Spleen (tissue), 11 donors: Measurements from ENCODE around the gene CPAMD8. TPM values are rescaled to one million over a fixed set of nuclear protein-coding genes. Genes with fewer than 3 reads are reported as not detected.

Experiments
- DNase-seq: peaks from one replicate; pipeline ENCODE4 v3.0.0-alpha.2; 2020
- H3K27ac ChIP-seq, 8 donors: fragments of 200-600 bp; sonication (generic) in 7 of 8; 1 replicate in 4 of 8; 2 replicates in 4 of 8; pipeline versions ENCODE4 v1.5.0 to v1.8.0; 2016 to 2021; ENCODE audit warnings: inconsistent platforms in 4 of 8, mild to moderate bottlenecking in 4 of 8, moderate library complexity in 1 of 8
- H3K27me3 ChIP-seq, 7 donors: fragments of 200-600 bp; sonication (generic) in 6 of 7; replicated peaks in 1 of 7; 1 replicate in 4 of 7; 2 replicates in 3 of 7; pipeline versions ENCODE4 v1.5.0 to v1.8.0; 2016 to 2021; ENCODE audit warnings: inconsistent platforms in 3 of 7, mild to moderate bottlenecking in 1 of 7
- H3K36me3 ChIP-seq, 6 donors: fragments of 200-600 bp; sonication (generic) in 5 of 6; 1 replicate in 4 of 6; 2 replicates in 2 of 6; pipeline versions ENCODE4 v1.5.0 to v1.8.0; 2016 to 2021; ENCODE audit warnings: inconsistent platforms in 2 of 6
- H3K4me1 ChIP-seq, 6 donors: fragments of 200-600 bp; sonication (generic) in 5 of 6; 1 replicate in 3 of 6; 2 replicates in 3 of 6; pipeline versions ENCODE4 v1.5.0 to v1.8.0; 2016 to 2021; ENCODE audit warnings: inconsistent platforms in 3 of 6
- H3K4me3 ChIP-seq, 8 donors: fragments of 200-600 bp; sonication (generic) in 7 of 8; 1 replicate in 4 of 8; 2 replicates in 4 of 8; pipeline versions ENCODE4 v1.5.0 to v1.8.0; 2016 to 2021; ENCODE audit warnings: inconsistent platforms in 4 of 8, mild to moderate bottlenecking in 4 of 8, moderate library complexity in 2 of 8
- H3K9me3 ChIP-seq, 8 donors: fragments of 200-600 bp; sonication (generic) in 7 of 8; 1 replicate in 4 of 8; 2 replicates in 4 of 8; pipeline versions ENCODE4 v1.5.0 to v1.8.0; 2016 to 2021; ENCODE audit warnings: inconsistent platforms in 4 of 8
- CTCF ChIP-seq, 11 experiments: fragments of 200-600 bp in 7 of 11; fragments of 450-650 bp in 4 of 11; sonication (generic) in 4 of 11; IDR thresholded peaks in 8 of 11; conservative IDR thresholded peaks in 3 of 11; 1 replicate in 7 of 11; 2 replicates in 4 of 11; pipeline versions ENCODE4 v1.4.0 to v1.8.0; 2016 to 2021; ENCODE audit warnings: antibody characterized with exemption in 11 of 11, inconsistent platforms in 4 of 11, mild to moderate bottlenecking in 1 of 11
- POLR2A ChIP-seq, 3 donors: fragments of 450-650 bp; IDR thresholded peaks; one replicate each; pipeline ENCODE4 v1.5.1; 2017; ENCODE audit warnings: antibody characterized with exemption in 3 of 3, mild to moderate bottlenecking in 1 of 3
- POLR2AphosphoS5 ChIP-seq, 3 donors: sonication (generic); formaldehyde crosslinking; IDR thresholded peaks; one replicate each; pipeline ENCODE4 v1.5.1; 2017; ENCODE audit warnings: antibody characterized with exemption in 3 of 3
- WGBS, 5 donors: extraction: QIAGEN DNeasy Blood & Tissue Kit in 3 of 5; methylation state at CpG; one replicate each; pipeline versions ENCODE4 v1.1.5 to v1.1.7; 2013 to 2018; 5-methylcytosine and 5-hydroxymethylcytosine counted together
- intact Hi-C: fragments of 100-400 bp; cut with DNase I; formaldehyde crosslinking; loops from one replicate; pipeline ENCODE4 v1.15.0; 2023; ENCODE audit warnings: low total_unique reads
- polyA plus RNA-seq, 3 donors: library from polyadenylated mRNA; stranded (reverse); fragments of 200-250 nt; gene quantifications; one replicate each; pipeline ENCODE4 v1.2.1, GENCODE V29; 2013
- total RNA-seq, 7 donors: library from RNA; depleted of rRNA in 3 of 7; stranded (reverse); fragments of >200 nt in 3 of 7; fragmentation: NEBNext Ultra II Directional in 4 of 7; extraction: Animal tissue kit (Norgen Biotek cat#: 25700) in 4 of 7; gene quantifications; one replicate each; pipeline versions ENCODE4 v1.1.0 to v1.2.1, GENCODE V29; 2016 to 2021
- donor health status: healthy with polysubstance abuse.
- donor health status: DM: no; HTN: no; CAD: no; lungs with moderate emphysema.
- donor health status: DM: no; HTN: no; CAD: no.
- donor health status: Bipolar disorder and iron deficiency.
- donor health status: healthy.
- donor health status: DM: no; HTN: no; CAD: no.
- donor health status: DM: yes; HTN: yes; CAD: no.

CPAMD8 gene
- total and polyA plus RNA-seq, 10 donors = 2.1 to 18.7 (median 8.5) TPM

GRCh38 chr19:17036640-17037039, 10.0 kb upstream of the CPAMD8 start:
- TF ChIP-seq POLR2AphosphoS5 (IDR thresholded peaks at IDR 0.05) = no peak
- TF ChIP-seq POLR2A (IDR thresholded peaks at IDR 0.05) = no peak
- TF ChIP-seq CTCF (IDR thresholded peaks at IDR 0.05 in 8 of 11, conservative IDR thresholded peaks at IDR 0.05 in 3 of 11) = no peak
- H3K27me3 ChIP-seq = peaks cover 0 to 21% (median 0%) of the 10 kb centered on the region in 7 donors
- H3K4me1 ChIP-seq = no peaks in the 10 kb centered on the region
- H3K36me3 ChIP-seq = no peaks in the 10 kb centered on the region
- H3K9me3 ChIP-seq = no peaks in the 10 kb centered on the region
- WGBS, 5 donors = 85 to 93% (median 89%) methylated on average over 4 of the region's 4 CpGs
- no peak for DNase-seq
- H3K4me3 ChIP-seq = no peak overlapping the region
- H3K27ac ChIP-seq = no peak overlapping the region
- intact Hi-C loops = no loop called here

DNA sequence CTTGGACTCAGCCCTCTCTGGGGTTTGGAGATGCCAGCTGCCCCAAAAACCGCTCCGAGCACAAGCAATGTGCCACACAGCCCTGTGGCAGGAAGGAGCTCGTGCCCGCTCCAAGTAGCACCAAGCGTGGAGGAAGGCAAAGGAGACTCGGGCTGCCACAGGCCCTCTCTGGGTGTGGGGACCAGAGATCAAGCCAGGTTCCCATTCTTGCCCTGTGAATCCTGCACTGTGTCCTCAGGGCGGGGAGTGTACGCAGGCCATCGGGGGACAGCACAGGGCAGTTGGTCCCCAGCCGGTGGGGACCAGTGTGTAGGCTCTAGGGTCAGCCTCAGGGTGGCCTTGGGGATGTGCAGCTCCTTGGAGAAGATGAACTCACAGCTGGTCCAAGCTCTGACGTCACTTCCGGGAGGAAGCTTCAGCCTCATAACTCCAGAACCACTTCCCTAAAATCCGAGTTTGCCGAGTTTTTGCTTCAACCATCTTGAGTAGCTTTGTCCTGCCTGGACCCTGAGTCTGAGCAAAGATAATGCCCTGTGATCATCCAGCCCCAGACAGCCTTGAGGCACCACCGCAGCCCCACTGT, 9.3 kb upstream of the CPAMD8 start:
- DNase-seq = no peak
- 66 to 74% (median 71%) methylated on average over 13 to 15 of the region's 15 CpGs for WGBS, 5 donors
- H3K9me3 ChIP-seq = no peaks in the 10 kb centered on the region
- TF ChIP-seq POLR2A (IDR thresholded peaks at IDR 0.05) (no peak), CTCF (IDR thresholded peaks at IDR 0.05 in 8 of 11, conservative IDR thresholded peaks at IDR 0.05 in 3 of 11) (no peak)
- H3K4me1 ChIP-seq = no peaks in the 10 kb centered on the region
- intact Hi-C loops = no loop called here
- H3K4me3 ChIP-seq = no peak overlapping the region
- H3K27me3 ChIP-seq = peaks cover 0 to 21% (median 0%) of the 10 kb centered on the region in 7 donors
- no peak overlapping the region for H3K27ac ChIP-seq
- H3K36me3 ChIP-seq = no peaks in the 10 kb centered on the region

- 81 to 87% (median 82%) methylated on average over 6 of the region's 6 CpGs for WGBS, 5 donors
- no peak for TF ChIP-seq POLR2AphosphoS5 (IDR thresholded peaks at IDR 0.05)
- no peak for TF ChIP-seq CTCF (IDR thresholded peaks at IDR 0.05 in 8 of 11, conservative IDR thresholded peaks at IDR 0.05 in 3 of 11)
- TF ChIP-seq POLR2A (IDR thresholded peaks at IDR 0.05) = no peak
- Histone ChIP-seq H3K27ac (no peak overlapping the region), H3K4me3 (no peak overlapping the region), H3K36me3 (no peaks in the 10 kb centered on the region), H3K4me1 (peaks cover 0 to 7% (median 0%) of the 10 kb centered on the region in 6 donors), H3K9me3 (no peaks in the 10 kb centered on the region), H3K27me3 (peaks cover 0 to 44% (median 17%) of the 10 kb centered on the region in 7 donors)
- intact Hi-C loops = no loop called here
- DNase-seq = no peak
Measured at GRCh38 chr19:17031741-17032140, 5.1 kb upstream of the CPAMD8 start.

DNA sequence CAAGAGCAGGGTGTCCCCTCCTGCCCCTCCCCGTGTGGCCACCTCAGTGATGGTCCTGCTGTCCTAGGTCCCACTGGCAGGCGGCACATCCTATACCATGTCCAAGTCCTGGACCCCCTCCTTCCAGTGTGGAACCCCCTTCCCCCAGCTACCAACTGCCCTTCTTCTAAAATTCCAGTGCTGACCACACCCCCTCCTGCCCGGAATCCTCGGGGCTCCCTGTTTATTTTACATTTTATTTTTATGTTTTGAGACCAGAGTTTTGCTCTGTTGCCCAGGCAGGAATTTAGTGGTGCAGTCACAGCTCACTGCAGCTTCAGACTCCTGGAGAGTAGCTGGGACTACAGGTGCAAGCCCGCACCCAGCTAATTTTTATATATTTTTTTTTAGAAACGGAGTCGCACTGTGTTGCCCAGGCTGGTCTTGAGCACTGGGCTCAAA, 945 bp upstream of the CPAMD8 start:
- intact Hi-C loops = no loop called here
- Histone ChIP-seq H3K4me3 (no peak overlapping the region), H3K36me3 (no peaks in the 10 kb centered on the region), H3K27ac (no peak overlapping the region), H3K4me1 (peaks cover 4 to 23% (median 9%) of the 10 kb centered on the region in 6 donors), H3K27me3 (peaks cover 0 to 71% (median 36%) of the 10 kb centered on the region in 7 donors), H3K9me3 (peaks cover 2 to 25% (median 18%) of the 10 kb centered on the region in 8 donors)
- no peak for TF ChIP-seq POLR2AphosphoS5 (IDR thresholded peaks at IDR 0.05)
- TF ChIP-seq CTCF (IDR thresholded peaks at IDR 0.05 in 8 of 11, conservative IDR thresholded peaks at IDR 0.05 in 3 of 11) = no peak
- no peak for TF ChIP-seq POLR2A (IDR thresholded peaks at IDR 0.05)
- WGBS, 5 donors = 53 to 63% (median 58%) methylated on average over 7 of the region's 7 CpGs
- no peak for DNase-seq
